Esophagus muscularis mucosa (tissue), 4 donors: ENCODE measurements around the gene S100B. TPM values are rescaled to one million over a fixed set of nuclear protein-coding genes. Genes with fewer than 3 reads are reported as not detected.

Experiments used
- DNase-seq: peaks from one replicate; pipeline ENCODE4 v3.0.0-alpha.2; 2017; ENCODE audit errors: extremely low spot score
- H3K27ac ChIP-seq, 4 donors: fragments of 200-600 bp; sonication (generic); replicated peaks in 1 of 4; 1 replicate in 3 of 4; 2 replicates in 1 of 4; pipeline ENCODE4 v1.5.1; 2016 to 2019; ENCODE audit warnings: mild to moderate bottlenecking in 1 of 4
- H3K27me3 ChIP-seq, 4 donors: fragments of 200-600 bp; sonication (generic); one replicate each; pipeline versions ENCODE4 v1.5.1 to v1.6.0; 2016 to 2019
- H3K36me3 ChIP-seq, 4 donors: fragments of 200-600 bp; sonication (generic); one replicate each; pipeline ENCODE4 v1.5.1; 2016 to 2019
- H3K4me1 ChIP-seq, 4 donors: fragments of 200-600 bp; sonication (generic); one replicate each; pipeline ENCODE4 v1.5.1; 2016 to 2019
- H3K4me3 ChIP-seq, 4 donors: fragments of 200-600 bp; sonication (generic); 1 replicate in 2 of 4; 2 replicates in 2 of 4; pipeline ENCODE4 v1.5.1; 2016 to 2019; ENCODE audit warnings: mild to moderate bottlenecking in 4 of 4, moderate library complexity in 1 of 4
- H3K9me3 ChIP-seq, 4 donors: fragments of 200-600 bp; sonication (generic); 1 replicate in 3 of 4; 2 replicates in 1 of 4; pipeline ENCODE4 v1.5.1; 2016 to 2019
- EP300 ChIP-seq: sonication (generic); formaldehyde crosslinking; IDR thresholded peaks from one replicate; pipeline ENCODE4 v1.6.1; 2017; ENCODE audit warnings: antibody characterized with exemption
- POLR2A ChIP-seq: fragments of 450-650 bp; IDR thresholded peaks from one replicate; pipeline ENCODE4 v1.6.1; 2017; ENCODE audit warnings: antibody characterized with exemption, moderate library complexity, mild to moderate bottlenecking, low read depth
- POLR2AphosphoS5 ChIP-seq, 2 donors: sonication (generic); formaldehyde crosslinking; IDR thresholded peaks; one replicate each; pipeline ENCODE4 v1.6.1; 2017; ENCODE audit warnings: antibody characterized with exemption in 2 of 2
- WGBS: methylation state at CpG from one replicate; pipeline ENCODE4 v1.1.5; 2018; 5-methylcytosine and 5-hydroxymethylcytosine counted together
- intact Hi-C: fragments of 100-400 bp; cut with DNase I; formaldehyde crosslinking; loops from one replicate; pipeline ENCODE4 v1.15.1; 2023
- total RNA-seq, 4 donors: library from RNA; depleted of rRNA; stranded (reverse); fragments of >200 nt; gene quantifications; one replicate each; pipeline versions ENCODE4 v1.1.0 to v1.2.1, GENCODE V29; 2016
- TF ChIP-seq, protein P1 (sequence below), 3 experiments: fragments of 200-600 bp in 2 of 3; fragments of 450-650 bp in 1 of 3; sonication (generic) in 2 of 3; IDR thresholded peaks; one replicate each; pipeline ENCODE4 v1.5.1; 2017 to 2019; ENCODE audit warnings: antibody characterized with exemption in 3 of 3, mild to moderate bottlenecking in 2 of 3, moderate library complexity in 1 of 3

The S100B gene
- total RNA-seq, 4 donors from 2014 or later: 16.0 to 38.2 (median 30.7) TPM

DNA sequence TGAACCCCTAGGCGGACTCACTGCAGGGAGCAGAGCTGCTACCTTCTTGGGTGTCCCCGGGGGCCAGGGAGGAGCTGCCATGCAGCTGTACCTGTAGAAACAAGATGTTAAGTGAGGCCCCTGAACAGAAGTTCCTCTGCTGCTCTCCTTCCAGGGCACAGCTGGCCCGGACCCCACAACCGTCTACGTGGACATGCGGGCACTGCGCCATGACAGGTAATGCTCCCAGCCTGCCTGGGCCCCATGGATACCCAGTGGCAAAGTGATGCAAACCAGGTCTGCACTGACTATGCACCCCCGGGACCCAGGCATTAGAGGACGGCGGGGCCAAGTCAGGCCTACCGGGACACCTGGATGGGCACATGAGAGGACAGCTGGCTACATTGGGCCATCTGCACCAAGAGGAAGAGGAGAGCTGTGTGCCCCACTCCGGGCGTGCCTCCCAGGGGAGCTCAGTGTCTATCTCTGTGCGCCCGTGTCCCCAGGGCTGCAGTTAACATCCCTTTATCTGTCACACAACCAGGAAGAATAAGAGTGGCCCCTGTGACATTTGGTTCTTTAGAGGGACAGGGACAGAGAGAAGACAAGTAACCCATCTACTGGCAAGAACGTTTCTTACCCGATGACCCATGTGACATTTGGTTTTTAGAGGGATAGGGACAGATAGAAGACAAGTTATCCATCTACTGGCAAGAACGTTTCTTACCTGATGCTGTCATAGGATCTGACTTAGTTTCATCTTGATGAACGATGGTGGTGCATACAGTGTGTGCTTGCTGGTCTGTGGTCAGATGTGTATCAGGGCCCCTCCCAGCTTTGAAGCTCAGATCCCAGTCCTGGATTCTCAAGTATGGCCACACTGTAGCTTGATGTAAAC, 44.1 kb downstream of the S100B start:
- peaks cover 0 to 8% (median 0%) of the 10 kb centered on the region in 4 donors for H3K4me1 ChIP-seq
- H3K27ac ChIP-seq: no peak overlapping the region
- peaks cover 45 to 100% (median 90%) of the 10 kb centered on the region in 4 donors for H3K36me3 ChIP-seq
- 95% methylated on average over 11 of the region's 19 CpGs for WGBS
- no peaks in the 10 kb centered on the region for H3K27me3 ChIP-seq
- no peak overlapping the region for H3K4me3 ChIP-seq
- H3K9me3 ChIP-seq: no peaks in the 10 kb centered on the region
- intact Hi-C loops: no loop called here
- DNase-seq: peak; percentile 84
- TF ChIP-seq POLR2AphosphoS5 (IDR thresholded peaks at IDR 0.05) (no peak), POLR2A (no peak), EP300 (no peak)
- TF ChIP-seq, protein P1, sequence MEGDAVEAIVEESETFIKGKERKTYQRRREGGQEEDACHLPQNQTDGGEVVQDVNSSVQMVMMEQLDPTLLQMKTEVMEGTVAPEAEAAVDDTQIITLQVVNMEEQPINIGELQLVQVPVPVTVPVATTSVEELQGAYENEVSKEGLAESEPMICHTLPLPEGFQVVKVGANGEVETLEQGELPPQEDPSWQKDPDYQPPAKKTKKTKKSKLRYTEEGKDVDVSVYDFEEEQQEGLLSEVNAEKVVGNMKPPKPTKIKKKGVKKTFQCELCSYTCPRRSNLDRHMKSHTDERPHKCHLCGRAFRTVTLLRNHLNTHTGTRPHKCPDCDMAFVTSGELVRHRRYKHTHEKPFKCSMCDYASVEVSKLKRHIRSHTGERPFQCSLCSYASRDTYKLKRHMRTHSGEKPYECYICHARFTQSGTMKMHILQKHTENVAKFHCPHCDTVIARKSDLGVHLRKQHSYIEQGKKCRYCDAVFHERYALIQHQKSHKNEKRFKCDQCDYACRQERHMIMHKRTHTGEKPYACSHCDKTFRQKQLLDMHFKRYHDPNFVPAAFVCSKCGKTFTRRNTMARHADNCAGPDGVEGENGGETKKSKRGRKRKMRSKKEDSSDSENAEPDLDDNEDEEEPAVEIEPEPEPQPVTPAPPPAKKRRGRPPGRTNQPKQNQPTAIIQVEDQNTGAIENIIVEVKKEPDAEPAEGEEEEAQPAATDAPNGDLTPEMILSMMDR (IDR thresholded peaks at IDR 0.05): no peak

DNA sequence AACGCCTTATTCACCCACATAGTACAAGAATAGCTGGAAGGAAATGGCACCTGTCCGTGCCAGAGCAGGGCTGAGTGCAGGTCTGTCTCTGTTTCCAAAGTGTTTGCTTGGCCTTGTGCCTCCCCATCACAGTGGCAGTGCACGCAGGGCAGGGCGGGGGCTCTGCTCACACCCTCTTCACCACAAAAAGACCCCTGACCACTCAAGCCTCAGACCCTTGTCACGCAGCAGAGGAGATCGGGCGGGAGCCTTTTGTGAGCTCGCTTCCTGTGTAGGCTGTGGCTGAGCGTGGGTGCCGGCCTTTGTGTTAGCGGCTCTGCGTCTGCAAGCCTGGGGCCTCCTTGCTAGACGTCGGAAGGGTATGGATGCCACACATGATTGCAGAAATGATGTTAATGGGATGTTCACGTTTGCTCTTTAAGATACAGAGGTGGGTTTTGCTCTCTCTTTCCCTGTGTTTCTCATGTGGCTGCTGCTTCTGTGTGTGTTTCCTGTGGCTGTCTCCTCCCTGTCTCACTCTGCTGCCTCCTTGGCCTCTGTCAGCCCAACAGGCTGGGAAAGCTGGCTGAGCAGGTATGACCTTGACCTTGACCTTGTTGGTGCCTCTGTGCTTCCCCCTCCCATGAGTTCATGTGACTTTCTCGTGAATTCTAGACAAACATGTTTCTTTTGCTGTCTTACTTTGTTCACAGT, 45.4 kb downstream of the S100B start:
- DNase-seq: peak; percentile 87
- peaks cover 52 to 100% (median 90%) of the 10 kb centered on the region in 4 donors for H3K36me3 ChIP-seq

DNA sequence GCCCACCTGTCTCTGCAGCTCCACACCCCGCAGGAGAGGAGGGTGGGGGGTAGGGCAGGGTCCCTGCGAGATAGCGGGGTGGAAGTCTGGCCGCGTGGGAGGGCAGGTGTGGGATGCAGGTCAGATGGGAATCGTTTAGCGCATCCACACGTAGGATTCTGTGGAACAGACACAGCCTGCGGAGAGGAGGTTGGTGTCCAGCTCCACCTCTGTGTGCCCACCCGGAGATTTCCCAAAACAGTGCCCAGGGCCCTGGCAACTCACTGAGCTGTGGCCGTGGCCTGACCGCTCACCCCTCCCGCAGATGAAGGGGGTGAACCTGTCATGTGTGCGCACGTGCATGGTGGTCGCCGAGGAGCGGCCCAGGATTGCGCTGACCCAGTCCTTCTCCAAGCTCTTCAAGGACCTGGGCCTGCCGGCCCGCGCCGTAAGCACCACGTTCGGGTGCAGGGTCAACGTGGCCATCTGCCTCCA, 46.9 kb downstream of the S100B start:
- DNase-seq: peak; percentile 60
- TF ChIP-seq, protein P1 (IDR thresholded peaks at IDR 0.05): no peak
- TF ChIP-seq EP300: no peak
- TF ChIP-seq POLR2A: no peak
- no peak for TF ChIP-seq POLR2AphosphoS5 (IDR thresholded peaks at IDR 0.05)
- Histone ChIP-seq H3K4me1 (peaks cover 0 to 8% (median 0%) of the 10 kb centered on the region in 4 donors), H3K36me3 (peaks cover 49 to 100% (median 87%) of the 10 kb centered on the region in 4 donors), H3K27ac (no peak overlapping the region), H3K9me3 (no peaks in the 10 kb centered on the region), H3K4me3 (no peak overlapping the region), H3K27me3 (no peaks in the 10 kb centered on the region)
- 93% methylated on average over 25 of the region's 26 CpGs for WGBS
- intact Hi-C loops: no loop called here

More for the DNA sequence above, 45.4 kb downstream of the S100B start:
- Histone ChIP-seq H3K27me3 (no peaks in the 10 kb centered on the region), H3K4me1 (peaks cover 0 to 8% (median 0%) of the 10 kb centered on the region in 4 donors), H3K9me3 (no peaks in the 10 kb centered on the region), H3K27ac (no peak overlapping the region), H3K4me3 (no peak overlapping the region)
- intact Hi-C loops: no loop called here
- no peak for TF ChIP-seq POLR2AphosphoS5 (IDR thresholded peaks at IDR 0.05)
- TF ChIP-seq, protein P1 (IDR thresholded peaks at IDR 0.05): no peak
- TF ChIP-seq EP300: no peak
- no peak for TF ChIP-seq POLR2A
- 88% methylated on average over 14 of the region's 16 CpGs for WGBS

DNA sequence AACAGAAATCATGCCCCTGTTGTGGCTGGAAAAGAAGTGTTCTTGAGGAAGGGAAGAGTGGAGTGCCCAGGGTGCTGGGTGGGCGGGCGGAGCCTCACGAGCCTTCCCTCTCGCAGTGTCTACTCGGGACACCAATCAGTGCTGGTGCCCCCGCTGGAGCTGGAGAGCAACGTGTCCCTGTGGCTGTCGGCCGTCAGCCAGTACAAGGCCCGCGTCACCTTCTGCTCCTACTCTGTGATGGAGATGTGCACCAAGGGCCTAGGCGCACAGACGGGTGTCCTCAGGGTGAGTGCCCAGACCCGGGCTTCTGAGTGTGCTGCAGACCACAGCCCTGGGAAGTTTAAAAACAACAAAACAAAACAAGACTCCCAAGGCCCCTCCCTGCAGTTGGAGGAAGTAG, 47.4 kb downstream of the S100B start:
- no peak for TF ChIP-seq POLR2AphosphoS5 (IDR thresholded peaks at IDR 0.05)
- TF ChIP-seq EP300: no peak
- TF ChIP-seq, protein P1 (IDR thresholded peaks at IDR 0.05): no peak
- no peak for TF ChIP-seq POLR2A
- DNase-seq: no peak
- intact Hi-C loops: no loop called here
- Histone ChIP-seq H3K36me3 (peaks cover 49 to 100% (median 87%) of the 10 kb centered on the region in 4 donors), H3K27me3 (no peaks in the 10 kb centered on the region), H3K4me3 (no peak overlapping the region), H3K27ac (no peak overlapping the region), H3K4me1 (peaks cover 0 to 8% (median 0%) of the 10 kb centered on the region in 4 donors), H3K9me3 (no peaks in the 10 kb centered on the region)
- 94% methylated on average over 14 of the region's 14 CpGs for WGBS
